Glomerular visceral epithelial cell (primary cell): ENCODE results near the gene SIL1.
A peak's percentile ranks its signal among the peaks of the same experiment; 100 is the strongest.
"Not testable (repeated sequence)": the region's sequence is repeated elsewhere in the genome, so short reads cannot be mapped to it uniquely, and the experiment has no call there.

Source experiments
- DNase-seq: peaks from one replicate; pipeline ENCODE4 v3.0.0-alpha.2; 2016; ENCODE audit errors: extremely low spot score

SIL1 gene

DNA sequence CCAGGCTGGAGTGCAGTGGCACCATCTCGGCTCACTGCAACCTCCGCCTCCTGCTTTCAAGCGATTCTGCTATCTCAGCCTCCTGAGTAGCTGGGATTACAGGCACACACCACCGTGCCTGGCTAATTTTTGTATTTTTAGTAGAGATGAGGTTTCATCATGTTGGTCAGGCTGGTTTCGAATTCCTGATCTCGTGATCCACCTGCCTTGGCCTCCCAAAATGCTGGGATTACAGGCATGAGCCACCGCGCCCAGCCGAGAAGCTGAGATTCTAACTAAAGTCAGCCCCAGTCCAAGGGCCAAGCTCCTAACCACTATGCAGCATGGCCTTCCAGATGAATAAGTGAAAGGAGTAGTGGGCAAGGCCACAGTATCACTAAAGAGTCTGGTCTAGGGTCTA is 20.9 kb downstream of the SIL1 start:
- DNase-seq, result not testable (repeated sequence)

DNA sequence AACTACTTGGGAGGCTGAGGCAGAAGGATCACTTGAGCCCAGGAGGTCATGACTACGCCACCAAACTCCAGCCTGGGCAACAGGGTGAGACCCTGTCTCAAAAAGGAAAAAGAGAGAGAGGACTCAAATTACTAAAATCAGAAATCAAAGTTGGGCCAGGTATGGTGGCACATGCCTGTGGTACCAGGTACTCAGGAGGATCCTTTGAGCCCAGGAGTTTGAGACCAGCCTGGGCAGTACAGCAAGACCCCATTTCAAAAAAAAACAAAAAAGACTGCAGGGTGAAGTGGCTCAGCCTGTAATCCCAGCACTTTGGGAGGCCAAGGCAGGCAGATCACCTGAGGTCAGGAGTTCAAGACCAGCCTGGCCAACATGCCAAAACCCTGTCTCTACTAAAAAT is 23.8 kb downstream of the SIL1 start:
- DNase-seq, result not testable (repeated sequence)

DNA sequence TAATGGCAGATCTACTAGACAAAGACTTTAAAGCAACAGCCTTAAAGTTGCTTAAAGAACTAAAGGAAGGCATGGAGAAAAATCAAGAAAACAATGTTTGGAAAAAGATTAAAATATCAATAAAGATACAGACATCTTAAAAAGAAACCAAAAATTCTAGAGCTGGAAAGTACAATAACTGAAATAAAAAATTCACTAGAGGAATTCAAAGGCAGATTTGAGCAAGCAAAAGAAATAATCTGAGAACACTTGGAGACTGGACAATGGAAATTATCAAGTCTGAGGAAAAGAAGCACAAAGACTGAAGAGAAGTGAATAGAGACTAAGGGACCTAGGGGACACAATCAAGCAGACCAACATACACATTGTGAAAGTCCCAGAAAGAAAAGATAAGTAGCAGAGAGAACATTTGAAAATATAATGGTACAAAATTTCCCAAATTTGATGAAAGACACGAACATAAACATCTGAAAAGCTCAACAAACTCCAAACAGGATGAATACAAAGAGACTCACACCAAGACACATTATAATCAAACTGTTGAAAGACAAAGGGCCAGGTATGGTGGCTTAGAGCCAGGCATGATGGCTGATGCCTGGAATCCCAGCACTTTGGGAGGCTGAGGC is 26.3 kb downstream of the SIL1 start:
- no peak for DNase-seq

DNA sequence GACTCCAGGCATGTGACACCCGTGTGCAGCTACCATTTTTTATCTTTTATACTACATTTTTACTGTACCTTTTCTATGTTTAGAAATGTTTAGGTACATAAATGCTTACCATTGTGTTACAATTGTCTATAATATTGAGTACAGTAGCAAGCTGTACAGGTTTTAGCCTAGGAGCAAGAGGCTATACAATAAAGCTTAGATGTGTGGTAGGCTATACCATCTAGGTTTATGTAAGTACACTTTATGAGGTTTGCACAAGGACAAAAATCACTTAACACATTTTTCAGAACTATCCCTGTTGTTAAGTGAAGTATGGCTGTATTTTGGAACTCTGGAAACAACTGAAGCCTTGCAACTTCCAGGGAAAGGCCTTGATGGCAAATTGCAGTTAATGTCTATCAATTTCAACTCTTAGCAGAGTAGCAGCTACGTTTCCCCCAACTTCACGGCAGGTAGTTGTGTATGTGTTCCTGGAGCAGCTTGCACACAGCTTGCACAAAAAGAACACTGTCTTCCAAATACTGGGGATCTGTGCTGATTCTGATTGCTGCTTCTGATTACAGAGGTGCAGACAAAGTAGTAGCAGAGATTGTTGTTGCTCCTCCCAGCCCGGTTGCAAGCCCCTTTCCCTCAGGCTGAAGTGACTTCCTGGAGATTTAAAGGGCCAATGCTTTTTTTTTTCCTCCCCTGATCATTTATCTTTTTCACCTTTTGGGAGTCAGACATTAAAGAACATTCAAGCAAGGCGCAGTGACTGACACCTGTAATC is 30.0 kb downstream of the SIL1 start:
- no peak for DNase-seq

DNA sequence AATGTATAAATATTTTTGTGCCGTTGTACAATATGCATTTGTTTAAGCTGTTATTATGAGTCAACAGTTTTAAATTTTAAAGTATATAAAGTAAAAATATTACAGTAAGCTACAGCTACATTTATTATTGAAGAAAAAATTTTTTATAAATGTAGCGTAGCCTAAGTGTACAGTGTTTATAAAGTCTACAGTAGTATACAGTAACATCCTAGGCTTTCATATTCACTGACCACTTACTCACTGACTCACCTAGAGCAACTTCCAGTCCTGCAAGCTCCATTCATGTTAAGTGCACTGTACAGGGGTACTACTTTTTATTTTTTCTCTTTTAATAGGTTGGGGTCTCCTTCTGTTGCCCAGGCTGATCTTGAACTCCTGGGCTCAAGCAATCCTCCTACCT is 30.6 kb downstream of the SIL1 start:
- DNase-seq, result no peak

DNA sequence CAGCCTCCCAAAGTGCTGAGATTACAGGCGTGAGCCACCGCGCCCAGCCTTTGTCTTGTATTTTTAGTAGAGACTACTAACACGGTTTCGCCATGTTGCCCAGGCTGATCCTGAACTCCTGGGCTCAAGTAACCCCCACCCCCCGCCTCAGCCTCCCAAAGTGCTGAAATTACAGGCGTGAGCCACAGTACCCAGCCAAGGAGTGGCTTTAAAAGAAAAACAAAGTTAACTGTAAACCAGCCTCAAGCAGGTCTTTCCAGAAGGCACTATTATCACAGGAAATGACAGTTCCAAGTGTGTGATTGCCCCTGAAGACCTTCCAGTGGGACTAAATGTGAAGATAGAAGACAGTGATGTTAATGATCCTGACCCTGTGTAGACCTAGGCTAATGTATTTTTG is 31.1 kb downstream of the SIL1 start:
- DNase-seq, result no peak

DNA sequence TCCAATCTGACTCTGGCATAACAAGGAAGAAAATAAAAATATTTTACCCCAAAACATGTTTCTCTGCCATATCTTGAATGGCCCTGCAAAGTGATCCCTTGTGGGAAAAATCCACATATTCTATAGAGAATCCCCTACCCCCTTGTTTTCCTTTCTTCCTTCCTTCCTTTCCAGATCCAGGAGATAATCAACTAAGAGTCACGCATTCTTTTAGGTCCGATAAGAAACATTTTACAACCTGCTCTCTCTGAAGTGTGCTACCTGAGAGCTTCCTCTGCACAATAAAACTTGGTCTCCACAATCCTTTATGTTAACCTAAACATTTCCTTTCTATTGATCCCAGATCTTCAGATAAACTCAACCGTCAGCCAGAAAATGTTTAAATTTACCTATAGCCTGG is 33.3 kb downstream of the SIL1 start:
- not testable (repeated sequence) for DNase-seq

DNA sequence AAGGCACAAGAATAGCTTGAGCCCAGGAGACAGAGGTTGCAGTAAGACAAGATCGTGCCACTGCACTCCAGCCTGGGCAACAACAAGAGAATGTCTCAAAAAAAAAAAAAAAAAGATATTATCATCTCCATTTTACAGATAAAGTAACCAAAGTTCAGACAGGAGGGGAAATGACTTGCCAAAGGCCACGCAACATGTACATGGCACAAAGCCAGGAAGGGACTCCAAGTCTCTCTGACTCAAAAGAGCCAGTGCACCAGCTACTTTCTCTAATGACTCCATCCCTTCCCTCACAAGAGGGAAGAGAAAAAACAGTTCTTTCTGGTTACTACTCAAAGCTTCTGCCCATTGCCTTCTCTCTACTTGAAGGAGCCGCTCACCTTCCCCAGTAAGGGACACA is 34.1 kb downstream of the SIL1 start:
- DNase-seq, result no peak

DNA sequence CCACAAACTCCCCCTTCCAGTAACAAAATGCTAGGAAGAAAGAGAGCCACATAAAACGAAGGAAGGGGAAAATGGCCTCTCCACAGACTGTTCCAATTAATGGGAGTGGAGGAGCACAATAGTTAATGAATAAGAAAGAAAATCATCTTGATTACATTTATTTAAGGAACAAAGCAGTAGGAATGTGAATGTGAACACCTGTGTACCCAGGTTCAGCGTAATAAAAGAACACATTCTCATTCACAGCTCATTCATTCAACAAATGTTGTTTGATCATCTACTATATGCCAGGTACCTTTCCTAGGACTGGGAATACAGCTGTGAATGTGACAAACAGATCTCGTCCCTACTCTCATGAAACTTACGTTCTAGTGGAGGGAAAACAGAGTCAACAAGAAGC is 35.7 kb downstream of the SIL1 start:
- DNase-seq, result no peak

DNA sequence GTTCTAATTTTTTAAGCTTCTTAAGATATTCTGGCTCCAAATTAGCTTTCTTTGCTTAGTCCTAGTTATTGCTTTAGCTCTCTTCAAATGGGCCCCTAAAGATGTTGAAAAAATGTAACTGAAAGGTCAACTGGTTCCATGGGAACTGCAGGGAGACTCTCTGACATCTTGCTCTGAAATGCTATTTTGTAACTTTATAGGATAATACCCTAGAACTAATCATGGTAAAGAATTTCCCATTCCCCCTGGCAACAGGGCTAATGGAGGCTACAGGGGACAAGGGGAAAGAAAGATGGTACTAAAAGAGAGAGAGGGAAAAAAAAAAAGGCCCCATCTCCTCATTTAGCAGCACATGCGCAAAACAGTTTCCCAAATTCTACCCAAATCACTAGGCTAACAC is 39.4 kb downstream of the SIL1 start:
- DNase-seq, result no peak

DNA sequence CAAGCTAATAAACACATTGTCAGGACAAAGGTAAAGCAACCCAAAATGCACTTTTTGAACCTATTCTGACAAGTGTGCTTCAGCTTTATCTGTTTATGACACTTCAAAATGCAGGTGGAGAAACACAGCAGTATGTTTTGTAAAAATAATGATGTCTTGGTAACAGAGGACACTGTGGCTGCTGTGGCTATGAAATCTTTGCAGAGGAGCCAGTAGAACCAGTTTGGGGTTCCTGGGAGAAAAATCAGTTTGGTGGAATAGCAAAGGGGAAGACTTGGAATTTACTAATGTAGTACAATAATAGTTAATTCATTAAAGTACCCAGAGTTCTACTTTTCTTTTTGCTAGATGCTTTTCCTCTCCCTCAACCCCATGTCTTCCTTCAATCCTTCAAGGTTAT is 40.6 kb downstream of the SIL1 start:
- DNase-seq, result no peak

DNA sequence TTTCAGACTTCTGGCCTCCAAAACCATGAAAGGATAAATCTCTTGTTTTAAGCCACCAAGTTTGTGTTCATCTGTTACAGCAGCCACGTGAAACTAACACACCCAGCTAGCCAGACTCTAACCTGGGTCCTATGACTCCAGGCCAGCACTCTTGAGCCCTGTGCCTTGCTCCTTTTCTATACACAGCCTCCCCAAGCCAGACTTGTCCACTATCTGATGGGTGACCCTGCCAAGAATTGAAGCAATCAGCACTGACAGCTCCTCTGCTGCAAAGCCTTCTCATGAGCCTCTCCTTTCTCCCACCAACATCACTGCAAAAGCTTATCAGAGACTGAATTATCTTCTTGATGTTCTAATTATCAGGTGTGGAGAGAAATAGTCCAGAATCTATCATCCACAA is 41.4 kb downstream of the SIL1 start:
- no peak for DNase-seq

DNA sequence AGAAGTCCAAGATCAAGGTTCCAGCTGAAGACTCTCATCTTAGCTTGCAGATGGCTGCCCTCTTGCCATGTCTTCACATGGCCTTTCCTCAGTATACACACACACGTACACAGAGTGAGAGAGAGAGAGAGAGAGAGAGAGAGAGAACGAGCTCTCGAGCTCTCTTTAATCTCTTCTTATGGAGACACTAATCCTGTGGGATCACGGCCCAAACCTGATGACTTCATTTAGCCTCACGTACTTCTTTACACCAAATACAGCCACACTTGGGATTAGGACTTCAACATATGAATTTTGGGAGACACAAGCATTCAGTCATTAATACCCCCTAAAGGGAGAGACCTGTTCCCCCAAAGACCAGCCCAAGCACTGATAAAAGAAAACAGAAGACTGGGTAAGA is 42.8 kb downstream of the SIL1 start:
- no peak for DNase-seq

DNA sequence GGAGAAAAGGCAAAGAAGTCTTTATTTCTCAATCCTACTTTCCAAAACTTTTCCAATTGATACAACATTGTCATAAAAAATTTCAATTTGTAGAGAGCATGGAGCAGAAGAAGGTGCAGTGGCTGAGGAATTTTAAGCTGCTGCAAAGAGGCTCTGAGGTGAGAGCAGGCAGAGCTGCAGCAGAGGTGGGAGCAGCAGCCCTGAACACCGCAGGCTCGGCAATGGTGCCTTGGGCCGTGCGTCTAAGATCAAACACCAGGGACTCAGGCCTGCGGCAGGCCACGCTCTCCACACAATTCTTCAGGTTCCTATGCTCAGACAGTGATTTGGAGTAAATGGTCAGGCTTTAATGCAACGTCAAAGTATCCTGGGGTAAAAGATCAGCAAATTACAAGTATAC is 46.3 kb downstream of the SIL1 start:
- no peak for DNase-seq

DNA sequence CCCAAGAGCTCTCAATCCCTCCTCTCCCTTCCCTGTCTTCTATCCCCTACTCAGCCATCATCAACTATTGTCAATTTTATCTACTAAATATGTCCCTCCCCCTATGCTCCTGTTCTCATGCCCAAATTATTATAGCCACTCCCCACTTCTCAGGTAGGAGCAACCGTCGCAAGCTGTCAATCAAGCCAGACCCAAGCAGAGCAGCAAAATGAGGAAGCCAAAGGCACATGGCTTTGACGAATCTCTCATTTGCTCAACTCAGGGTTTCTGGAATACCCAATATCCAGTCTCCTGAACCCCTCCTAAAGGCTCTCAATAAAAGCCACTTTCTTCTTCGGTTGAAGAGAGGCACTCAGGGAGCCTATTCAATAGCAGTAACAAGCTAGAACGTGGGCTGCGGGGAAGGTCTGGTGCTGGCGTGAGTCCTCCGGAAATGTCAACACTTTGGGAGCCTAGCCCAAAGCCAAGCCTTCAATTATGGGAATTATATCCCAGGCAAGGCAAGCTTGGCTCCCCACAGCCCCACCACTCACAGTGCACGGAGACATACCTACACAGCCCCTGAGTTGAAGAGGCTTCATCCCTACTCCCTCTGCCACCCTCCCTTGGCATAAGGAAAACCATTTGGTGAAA is 47.7 kb downstream of the SIL1 start:
- DNase-seq, result no peak

DNA sequence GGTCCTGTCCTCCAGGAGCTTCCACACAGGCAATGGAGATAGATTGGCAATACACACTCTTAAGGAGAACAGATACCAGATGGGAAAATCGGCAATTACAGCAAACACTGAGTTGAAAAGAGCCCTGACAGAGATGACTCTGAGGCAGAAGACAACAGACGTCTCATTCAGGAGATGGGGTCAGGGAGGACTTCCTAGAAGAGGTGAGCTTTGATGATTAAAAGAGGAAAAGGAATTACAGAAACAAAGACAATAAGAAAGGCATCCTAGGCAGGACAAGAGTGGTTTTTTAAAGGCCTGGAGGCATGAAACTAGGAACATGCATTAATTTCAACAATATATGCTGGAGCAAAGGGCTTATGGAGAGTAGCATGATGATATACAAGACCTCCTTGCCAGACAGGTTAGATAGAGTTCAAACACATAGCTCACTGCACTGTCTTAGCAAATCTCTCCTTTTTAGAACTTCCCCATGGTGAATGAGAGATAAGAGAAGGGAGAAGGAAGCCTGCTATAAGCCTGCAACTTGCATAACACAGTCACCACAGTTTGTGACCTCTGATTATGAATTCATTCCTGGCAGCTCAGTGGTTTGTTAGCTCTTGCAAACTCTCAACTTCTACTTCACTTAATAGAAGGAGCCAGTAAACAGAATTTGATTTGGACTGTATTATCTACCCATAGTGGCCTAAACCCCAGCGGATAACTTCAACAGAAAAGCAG is 48.5 kb downstream of the SIL1 start:
- no peak for DNase-seq

DNA sequence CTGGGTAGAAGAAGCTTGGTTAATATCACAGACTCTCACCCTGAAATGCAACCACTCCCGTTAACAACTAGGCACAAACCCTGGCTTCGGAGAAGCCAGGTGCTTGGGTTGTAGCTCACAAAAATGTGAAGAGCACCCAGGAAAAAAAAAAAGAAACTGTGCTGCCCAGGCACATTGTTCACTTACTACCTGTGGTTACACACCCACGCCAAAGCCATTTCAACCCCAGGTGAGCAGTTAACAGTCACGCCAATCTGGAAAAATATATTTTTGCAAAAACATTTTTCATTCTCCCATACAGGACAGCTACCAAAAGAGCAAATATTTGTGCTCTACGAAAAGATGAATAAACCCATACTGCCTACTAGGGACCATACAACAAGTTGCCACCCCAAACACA is 49.2 kb downstream of the SIL1 start:
- no peak for DNase-seq

DNA sequence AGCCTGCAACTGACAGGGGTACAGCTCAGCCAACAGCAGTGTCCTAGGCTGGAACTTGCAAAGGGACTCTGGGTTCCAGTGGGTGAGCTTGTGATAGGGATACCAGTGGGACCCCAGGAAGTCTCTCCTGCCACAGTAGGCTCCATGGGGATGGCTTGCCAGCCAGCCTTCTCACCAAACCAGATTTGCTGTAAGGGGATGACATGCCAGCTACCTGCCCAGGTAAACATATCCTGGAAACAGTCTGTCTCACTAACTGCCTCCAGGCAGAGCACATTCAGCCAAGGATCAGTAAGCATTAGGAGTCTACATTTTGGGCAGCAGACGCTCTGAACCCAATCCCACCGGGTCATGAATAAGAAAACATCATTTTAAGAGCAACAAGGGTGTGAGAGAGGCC is 49.9 kb downstream of the SIL1 start:
- DNase-seq, result no peak

DNA sequence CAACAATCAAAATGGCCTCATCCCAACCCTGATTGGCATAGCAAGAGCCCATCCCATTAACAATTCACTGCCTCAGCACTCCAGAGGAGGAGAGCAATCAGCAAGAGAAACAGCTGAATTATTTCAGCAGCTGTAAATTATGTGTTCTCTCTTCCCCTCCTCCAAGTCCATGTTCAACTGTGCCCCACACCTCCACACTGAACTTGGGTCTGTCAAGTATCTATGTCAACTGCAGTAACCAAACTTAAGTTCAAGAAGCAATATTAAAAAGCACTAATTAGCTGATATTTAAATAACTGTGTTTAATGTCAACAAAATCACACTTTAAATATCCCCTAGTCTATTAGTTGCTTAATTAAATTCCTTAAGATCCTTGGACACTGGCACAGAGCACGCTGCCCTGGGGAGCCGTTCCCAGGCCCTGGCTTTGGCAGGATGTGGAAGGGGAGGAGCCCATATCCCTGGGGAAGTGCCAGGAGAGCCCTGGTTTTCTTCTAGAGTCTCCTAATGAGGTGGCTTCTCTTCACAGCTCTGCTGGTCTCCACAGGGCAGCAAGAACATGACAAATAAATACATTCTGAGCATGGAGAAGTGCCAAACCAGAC is 50.6 kb downstream of the SIL1 start:
- DNase-seq, result peak; percentile 49

DNA sequence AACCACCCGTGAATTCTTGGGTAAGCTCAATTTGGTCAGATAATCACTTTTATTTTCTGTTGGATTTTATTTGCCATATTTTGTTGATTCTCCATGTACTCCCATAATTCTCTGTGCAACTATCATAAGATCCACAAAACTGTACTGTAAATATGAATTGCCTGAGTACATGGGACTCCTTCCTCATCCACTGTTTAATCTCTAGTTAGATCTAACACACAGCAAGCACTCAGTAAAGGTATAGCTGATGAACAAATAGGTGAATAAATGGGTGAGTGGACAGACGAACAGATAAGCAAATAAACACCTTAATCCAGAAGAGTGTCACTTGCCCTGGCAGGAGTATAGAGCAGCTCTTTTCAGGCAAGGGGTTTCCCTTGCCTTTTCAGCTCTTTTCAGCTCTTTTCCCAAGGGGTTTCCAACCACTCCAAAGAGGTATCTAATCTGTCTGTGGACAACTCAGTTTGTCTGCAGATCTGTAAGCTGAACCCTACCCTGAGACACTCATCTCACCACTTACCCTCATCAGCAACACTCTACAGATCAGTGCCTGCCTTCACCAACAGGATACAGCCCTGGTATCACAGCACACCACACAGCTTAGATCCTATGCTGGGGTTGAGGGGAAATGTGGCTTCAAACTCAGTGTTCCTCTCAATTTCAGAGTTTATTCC is 51.2 kb downstream of the SIL1 start:
- DNase-seq, result no peak

DNA sequence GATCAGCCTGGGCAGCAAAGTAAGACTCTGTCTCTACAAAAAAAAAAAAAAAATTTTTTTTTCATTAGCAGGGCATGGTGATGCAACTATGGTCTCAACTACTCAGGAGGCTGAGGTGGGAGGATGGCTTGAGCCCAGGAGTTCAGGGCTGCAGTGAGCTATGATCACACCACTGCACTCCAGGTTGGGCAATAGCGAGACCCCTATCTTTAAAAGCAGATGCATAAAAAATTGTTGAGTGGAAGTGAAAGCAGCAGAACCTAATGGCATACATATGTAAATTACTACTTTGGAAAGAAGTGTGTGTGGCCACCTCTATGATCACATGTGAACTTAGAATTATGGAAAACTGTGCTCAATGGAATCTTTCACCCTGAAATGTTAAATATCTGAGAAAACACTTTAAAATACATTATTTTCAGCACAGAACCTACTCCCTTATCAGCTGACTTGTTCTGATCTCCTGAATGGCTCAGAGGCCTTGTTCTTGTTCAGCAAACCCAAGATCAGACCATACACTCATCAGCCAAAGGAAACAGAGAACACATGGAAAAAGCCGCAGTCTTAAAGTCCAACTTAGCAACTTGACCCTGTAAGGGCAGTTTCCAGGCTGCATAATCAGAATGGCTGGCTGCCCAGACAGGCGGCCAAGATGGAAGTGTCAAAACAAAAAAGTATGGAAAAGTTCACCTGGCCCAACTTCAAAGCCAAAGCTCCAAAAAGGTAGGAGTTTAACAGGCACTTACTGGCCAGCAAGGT is 56.5 kb downstream of the SIL1 start:
- DNase-seq, result no peak
